Measurements from ENCODE around the gene STOML2.
A peak's percentile ranks its signal among the peaks of the same experiment; 100 is the strongest.
"Not testable (repeated sequence)": the region's sequence is repeated elsewhere in the genome, so short reads cannot be mapped to it uniquely, and the experiment has no call there.

STOML2 gene

GRCh38 chr9:35102769-35103659 is at the start of gene STOML2:
TSS of gene STOML2 (minus strand) at chr9:35103131. CDS start at chr9:35103094, 37 bp downstream.
- peak; percentile 97 for DNase-seq (ENCODE audit: low spot score)

DNA sequence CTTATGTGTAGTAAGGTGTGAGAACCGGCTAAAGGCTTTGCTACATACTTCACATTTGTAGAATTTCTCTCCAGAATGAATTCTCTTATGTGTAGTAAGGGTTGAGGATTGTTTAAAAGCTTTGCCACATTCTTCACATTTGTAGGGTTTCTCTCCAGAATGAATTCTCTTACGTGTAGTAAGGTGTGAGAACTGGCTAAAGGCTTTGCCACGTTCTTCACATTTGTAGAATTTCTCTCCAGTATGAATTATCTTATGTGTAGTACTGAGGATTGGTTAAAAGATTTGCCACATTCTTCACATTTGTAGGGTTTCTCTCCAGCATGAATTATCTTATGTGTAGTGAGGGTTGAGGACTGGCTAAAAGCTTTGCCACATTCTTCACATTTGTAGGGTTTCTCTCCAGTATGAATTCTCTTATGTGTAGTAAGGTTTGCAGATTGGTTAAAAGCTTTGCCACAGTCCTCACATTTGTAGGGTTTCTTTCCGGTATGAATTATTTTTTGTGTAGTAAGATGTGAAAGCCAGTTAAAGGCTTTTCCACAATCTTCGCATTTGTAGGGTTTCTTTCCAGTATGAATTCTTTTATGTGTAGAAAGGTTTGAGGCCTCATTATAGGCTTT is 45.1 kb upstream of the STOML2 start:
- DNase-seq (ENCODE audit: low spot score) = not testable (repeated sequence)

DNA sequence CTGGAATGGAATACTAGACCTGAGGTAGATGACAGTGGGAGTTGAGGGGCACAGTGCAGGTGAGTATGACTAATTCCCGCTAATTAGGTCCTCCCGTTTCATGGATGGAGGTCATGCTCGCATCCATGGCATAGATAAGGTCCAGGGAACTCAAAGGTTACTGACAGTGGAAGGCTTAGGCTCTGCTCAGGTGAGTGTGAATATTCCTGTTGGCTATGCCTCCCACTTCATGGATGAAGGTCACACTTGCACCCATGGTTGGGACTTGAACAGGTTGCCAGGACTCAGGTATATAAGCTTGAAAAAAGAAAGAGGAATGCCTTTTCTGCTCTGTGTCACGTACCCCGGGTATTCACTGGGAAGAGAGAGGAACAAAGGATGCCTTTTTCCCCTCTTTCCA is 39.1 kb upstream of the STOML2 start:
- DNase-seq (ENCODE audit: low spot score) = no peak

GRCh38 chr9:35140093-35140492 is 37.2 kb upstream of the STOML2 start:
- DNase-seq (ENCODE audit: low spot score) = no peak

- DNase-seq (ENCODE audit: low spot score) = no peak
Measured at GRCh38 chr9:35136866-35137265, 33.9 kb upstream of the STOML2 start.

DNA sequence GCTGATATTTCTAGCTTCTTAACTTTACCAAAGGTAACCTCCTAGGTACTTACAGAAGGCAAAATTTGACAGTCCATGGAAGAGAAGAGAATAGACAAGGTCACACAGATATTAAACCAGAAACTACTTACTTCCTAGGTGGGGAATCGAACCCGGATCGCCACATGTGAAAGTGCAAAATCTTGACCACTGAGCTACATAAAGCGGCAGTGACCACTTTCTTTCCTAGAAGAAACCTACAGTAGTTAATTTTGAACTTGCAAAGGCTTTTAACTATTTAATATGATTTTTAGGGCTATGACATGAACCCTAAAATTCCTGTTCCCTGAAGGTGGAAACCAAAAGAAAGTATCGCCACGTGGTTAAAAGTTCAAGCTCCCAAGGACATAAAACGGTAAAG is 33.1 kb upstream of the STOML2 start:
- no peak for DNase-seq (ENCODE audit: low spot score)

DNA sequence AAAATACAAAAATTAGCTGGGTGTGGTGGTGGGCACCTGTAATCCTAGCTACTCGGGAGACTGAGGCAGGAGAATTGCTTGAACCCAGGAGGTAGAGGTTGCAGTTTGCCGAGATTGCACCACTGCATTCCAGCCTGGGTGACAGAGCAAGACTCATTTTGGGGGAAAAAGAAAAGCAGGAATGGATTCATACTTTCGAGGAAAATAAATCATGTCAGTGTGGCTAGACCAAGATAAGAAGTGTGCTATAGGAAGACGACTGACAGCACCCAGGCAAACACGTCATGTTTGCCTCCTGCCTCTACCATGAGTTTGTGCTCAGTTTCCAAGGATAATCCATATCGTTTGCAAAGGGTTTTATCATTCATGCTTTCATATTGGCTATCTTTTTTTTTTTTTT is 32.0 kb upstream of the STOML2 start:
- no peak for DNase-seq (ENCODE audit: low spot score)

- peak; percentile 84 for DNase-seq (ENCODE audit: low spot score)
Measured at GRCh38 chr9:35116898-35117551, 14.1 kb upstream of the STOML2 start.

DNA sequence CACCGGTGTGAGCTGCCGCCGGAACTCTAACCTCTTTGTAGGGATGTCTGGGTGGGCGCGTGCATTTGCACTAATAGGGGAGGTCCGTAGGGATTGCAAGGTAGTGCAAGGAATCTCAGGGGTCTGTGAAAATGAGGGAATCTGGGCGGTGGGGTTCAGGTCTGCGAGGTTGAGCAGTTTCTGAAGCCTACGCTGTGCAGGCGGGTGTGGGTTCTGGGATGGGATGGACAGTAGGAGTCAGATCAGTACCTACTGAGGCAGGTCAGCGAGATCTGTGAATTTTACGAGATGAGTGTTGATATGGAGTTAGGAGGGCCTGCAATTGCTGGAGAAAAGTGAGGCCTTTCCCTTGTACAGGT is 13.6 kb upstream of the STOML2 start:
- DNase-seq (ENCODE audit: low spot score) = no peak

DNA sequence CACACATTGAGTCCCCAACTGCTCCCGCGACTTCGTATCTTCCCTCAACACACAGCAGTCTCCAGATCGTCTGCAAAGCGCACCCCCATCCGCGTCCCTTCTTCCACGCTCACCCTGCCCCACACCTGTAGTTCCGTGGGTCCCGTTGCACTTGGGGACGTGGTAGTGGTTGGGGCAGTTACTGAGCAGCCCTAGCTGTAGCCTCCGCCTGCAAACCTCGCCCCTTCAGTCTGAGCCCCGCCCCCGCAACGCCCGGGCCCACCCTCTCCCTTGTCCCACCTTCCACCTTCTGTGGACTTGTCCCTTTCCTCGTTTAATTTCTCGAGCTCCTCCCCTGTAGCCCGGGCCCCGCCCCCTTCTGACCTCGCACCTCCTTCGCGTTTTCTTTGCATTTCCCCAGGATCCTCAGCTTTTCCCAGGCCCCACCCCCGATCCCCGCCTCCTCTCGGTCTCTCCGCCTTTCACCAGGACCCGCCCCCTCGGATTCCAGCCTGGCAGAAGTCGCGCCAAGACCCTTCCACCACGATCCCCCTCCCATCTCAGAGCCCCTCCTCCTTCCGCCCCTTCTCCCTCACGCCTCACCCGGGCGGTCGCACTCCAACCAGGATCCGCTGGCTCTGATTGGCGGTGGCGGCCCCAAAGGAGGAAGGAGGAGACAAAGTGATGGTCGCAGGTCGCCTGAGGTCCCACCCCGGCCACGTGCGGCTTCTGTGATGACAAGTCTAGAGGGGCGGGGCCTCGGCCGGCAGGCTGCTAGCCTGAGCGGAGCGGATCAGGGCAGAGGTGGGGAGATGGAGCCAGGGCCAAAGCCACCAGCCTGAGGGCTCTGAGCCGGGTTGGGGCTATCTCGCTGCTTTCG is 13.0 kb upstream of the STOML2 start, which contains the start of gene ATOSB:
TSS of gene ATOSB (minus strand) at position 183 of the 859 bp plus-strand sequence. CDS start 7,588 bp downstream, outside the sequence.
- peak; percentile 97 for DNase-seq (ENCODE audit: low spot score)

DNA sequence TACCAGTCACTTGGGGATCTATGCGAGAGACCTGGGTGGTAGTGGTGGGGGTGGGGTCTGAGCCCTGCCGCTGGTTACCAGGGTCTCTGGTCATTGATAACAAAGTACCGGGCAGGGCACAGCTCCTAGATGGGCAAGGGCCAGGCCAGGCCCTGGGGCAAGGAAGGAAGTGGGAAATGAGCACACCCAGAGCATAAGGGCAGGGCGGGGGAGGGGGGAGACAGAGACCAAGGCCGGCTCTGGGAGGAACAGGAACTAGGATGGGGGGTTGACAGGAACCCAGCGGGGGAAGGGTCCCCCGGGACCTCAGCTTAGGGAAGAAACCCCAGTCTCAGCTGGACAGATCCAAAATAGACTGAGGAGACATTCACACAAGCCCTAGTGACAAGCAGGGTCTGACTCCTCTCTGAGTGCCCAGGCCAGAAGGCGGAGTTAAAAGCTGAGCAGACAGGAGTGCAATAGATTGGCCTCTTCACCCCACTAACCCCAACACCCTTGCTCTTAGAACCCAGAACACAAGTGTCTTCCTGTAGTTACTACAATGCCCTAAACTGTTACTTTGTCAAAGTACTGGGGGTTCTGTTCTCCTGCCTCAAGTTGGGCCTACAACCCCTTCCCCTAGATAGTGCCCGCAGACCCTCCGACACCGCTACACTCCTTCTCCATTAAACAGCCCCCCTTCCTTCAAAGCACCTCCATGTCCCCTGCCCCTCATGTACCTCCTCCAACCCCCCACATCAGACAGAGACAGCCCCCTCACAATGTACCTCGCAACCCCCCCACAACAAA is 12.1 kb upstream of the STOML2 start:
- peak; percentile 84 for DNase-seq (ENCODE audit: low spot score)

DNA sequence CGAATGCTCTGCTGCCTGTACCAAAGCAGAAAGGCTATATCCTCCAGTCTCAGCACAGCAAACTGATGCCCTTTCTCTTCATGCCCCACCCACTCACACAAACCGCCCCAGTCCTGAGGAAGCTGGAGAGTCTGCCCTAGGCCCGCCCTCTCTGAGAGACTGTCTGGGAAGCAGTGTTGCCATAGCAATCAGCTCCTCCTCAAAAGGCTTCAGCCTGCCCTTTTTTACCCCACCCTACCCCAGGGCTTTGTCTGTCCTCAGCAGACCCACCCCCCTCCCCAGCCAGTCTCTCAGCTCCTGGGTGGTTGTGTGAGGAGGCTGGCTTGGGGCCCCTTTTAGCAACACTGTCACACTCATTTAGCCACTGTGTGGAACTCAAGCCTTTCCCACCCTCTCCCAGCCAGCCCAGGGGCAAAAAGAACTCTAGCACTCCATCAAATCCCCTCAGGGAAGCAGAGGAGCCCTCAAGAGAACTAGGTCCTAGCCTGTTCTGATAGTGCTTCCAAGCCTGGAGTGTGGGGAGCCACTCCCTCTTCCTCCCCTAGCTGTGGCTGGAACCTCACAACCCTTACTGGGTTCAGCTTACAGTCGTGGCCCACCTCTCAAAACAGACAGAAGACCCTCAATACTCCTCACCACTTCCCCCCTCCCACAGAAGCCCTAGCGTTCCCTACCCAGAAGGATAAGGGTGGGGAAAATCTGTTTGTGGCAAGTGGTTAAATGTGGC is 11.3 kb upstream of the STOML2 start:
- peak; percentile 98 for DNase-seq (ENCODE audit: low spot score)

GRCh38 chr9:35112257-35113020 is 9.5 kb upstream of the STOML2 start:
- peak; percentile 26 for DNase-seq (ENCODE audit: low spot score)

GRCh38 chr9:35111001-35111933 is 8.3 kb upstream of the STOML2 start:
- DNase-seq (ENCODE audit: low spot score) = peak; percentile 98

- peak; percentile 63 for DNase-seq (ENCODE audit: low spot score)
Measured at GRCh38 chr9:35110327-35110761, 7.4 kb upstream of the STOML2 start.

DNA sequence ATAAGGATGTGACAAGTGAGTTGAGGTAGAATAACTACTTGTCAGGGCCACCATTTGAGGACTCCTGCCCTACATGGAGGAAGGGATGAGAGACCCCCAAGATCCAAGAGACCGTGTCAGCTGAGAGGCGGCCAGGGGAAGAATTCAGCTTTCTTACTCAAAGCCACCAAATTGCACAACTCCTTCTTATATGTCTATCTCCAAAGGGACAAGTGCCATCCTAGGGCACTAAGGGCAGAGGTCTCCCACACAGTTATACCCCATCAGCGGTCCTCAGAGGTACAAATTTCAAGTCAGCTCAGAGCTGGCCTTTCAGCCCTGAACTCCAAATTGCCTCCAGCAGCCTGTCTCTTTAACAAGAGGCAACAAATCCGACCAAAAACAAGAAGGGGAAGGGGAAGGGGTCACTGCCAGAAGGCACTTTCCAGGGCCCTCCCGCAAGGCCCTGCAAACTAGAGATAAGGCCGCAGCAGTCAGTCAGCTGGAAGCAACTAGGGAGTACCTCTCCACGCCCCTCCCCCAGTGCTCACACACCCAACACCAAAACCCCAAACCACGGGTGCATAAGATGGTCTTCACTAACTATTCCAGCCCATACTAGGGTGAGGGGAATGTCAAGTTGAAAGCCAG is 6.1 kb upstream of the STOML2 start:
- DNase-seq (ENCODE audit: low spot score) = no peak

DNA sequence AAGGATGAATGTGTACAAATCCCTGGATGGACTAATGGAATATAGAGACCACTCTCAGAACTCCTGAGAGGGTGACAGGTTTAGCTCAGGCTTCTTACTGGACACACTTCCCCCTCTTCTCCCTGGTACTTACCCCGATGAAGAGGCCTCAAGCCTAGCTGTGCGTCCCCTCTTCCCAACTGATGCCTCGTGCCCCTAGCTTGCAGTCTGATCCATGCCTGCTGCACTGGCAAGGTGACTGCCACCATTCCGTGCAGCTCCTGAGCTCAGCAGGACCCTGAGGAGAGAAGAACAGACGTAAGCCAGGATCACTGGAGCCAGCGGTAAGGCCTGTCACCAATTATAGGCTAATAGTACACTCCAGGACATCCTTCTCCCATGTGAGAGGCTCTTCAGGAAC is 5.5 kb upstream of the STOML2 start:
- no peak for DNase-seq (ENCODE audit: low spot score)
